Activated CD8-positive, alpha-beta T cell treated with anti-CD3 and anti-CD28 coated beads for 36 hours (primary cell): ENCODE data around the gene IL1RN. TPM values are rescaled to one million over a fixed set of nuclear protein-coding genes. Genes with fewer than 3 reads are reported as not detected.
A peak's percentile ranks its signal among the peaks of the same experiment; 100 is the strongest.

Experiments used
- ATAC-seq: fragments of 200-7000 bp; cut with Tn5 transposase; one replicate; pipeline ENCODE4 v1.10.0; 2021; ENCODE audit warnings: mild to moderate bottlenecking, moderate library complexity
- CTCF ChIA-PET: fragments of 350-600 bp; sonication (Branson Sonifier 250); formaldehyde crosslinking; loops from one replicate; lab custom pipeline; 2021; ENCODE audit warnings: antibody characterized with exemption; lab: Charles Lee
- POLR2A ChIA-PET: fragments of 350-600 bp; sonication (Branson Sonifier 250); formaldehyde crosslinking; loops from one replicate; lab custom pipeline; 2021; ENCODE audit warnings: antibody characterized with exemption; lab: Charles Lee
- DNase-seq: peaks from one replicate; pipeline ENCODE4 v3.0.0-alpha.2; 2020
- H3K27ac Mint-ChIP-seq: one replicate; pipeline ENCODE4 v1.8.0; 2021; ENCODE audit warnings: mild to moderate bottlenecking, mixed read lengths
- H3K27me3 Mint-ChIP-seq: one replicate; pipeline ENCODE4 v1.8.0; 2021; ENCODE audit warnings: mixed read lengths
- H3K36me3 Mint-ChIP-seq: one replicate; pipeline ENCODE4 v1.8.0; 2021; ENCODE audit warnings: low read depth, mixed read lengths
- H3K4me1 Mint-ChIP-seq: one replicate; pipeline ENCODE4 v1.8.0; 2021; ENCODE audit warnings: low read depth, mixed read lengths
- H3K4me3 Mint-ChIP-seq: one replicate; pipeline ENCODE4 v1.8.0; 2021; ENCODE audit warnings: mild to moderate bottlenecking, moderate library complexity, mixed read lengths
- H3K9me3 Mint-ChIP-seq: one replicate; pipeline ENCODE4 v1.8.0; 2021; ENCODE audit warnings: mixed read lengths
- CTCF ChIP-seq: fragments of 200-600 bp; IDR thresholded peaks from one replicate; pipeline ENCODE4 v1.8.0; 2022; ENCODE audit warnings: antibody characterized with exemption, mild to moderate bottlenecking
- intact Hi-C: fragments of 100-400 bp; cut with micrococcal nuclease; formaldehyde crosslinking; loops from one replicate; pipeline ENCODE4 v1.10.0; 2022
- total RNA-seq, 2 experiments: library from RNA; stranded (reverse); gene quantifications; one replicate each; pipeline ENCODE4 v1.2.3, GENCODE V29; 2021

Gene IL1RN
- total RNA-seq, 2 experiments from 2014 or later: 0.50 to 0.85 TPM

GRCh38 chr2:113173542-113174375 lies 46.4 kb downstream of the IL1RN start, which contains the start of gene PSD4:
Gene PSD4, plus strand, starts transcription at chr2:113173971. Its CDS starts 8,486 bp downstream, at chr2:113182457.
- DNase-seq: peak; percentile 95
- peaks cover 68% of the 10 kb centered on the region for H3K4me1 Mint-ChIP-seq
- POLR2A ChIA-PET: interaction anchor here (0.7 to 5.8 kb wide), 15 partner anchors 9 to 79 kb away, joined by 3 to 58 read pairs (median 5); no protein-coding TSS in a partner anchor
- peak; percentile 77 for ATAC-seq
- H3K36me3 Mint-ChIP-seq: peaks cover 80% of the 10 kb centered on the region
- H3K27ac Mint-ChIP-seq: peak within 1 kb of the TSS; percentile 98
- H3K4me3 Mint-ChIP-seq: peak within 1 kb of the TSS; percentile 84
- H3K9me3 Mint-ChIP-seq: peaks cover 10% of the 10 kb centered on the region
- CTCF ChIA-PET: interaction anchor here (1.1 to 8.3 kb wide), 11 partner anchors 10 to 216 kb away, joined by 3 to 127 read pairs (median 10); no protein-coding TSS in a partner anchor
- no peak for TF ChIP-seq CTCF
- no peaks in the 10 kb centered on the region for H3K27me3 Mint-ChIP-seq
- intact Hi-C loops: no loop called here

GRCh38 chr2:113174376-113174750 lies 47.0 kb downstream of the IL1RN start:
- Mint-ChIP-seq H3K9me3 (peaks cover 10% of the 10 kb centered on the region), H3K27ac (peak overlapping the region; percentile 98), H3K4me1 (peaks cover 69% of the 10 kb centered on the region), H3K36me3 (peaks cover 82% of the 10 kb centered on the region), H3K27me3 (no peaks in the 10 kb centered on the region), H3K4me3 (peak overlapping the region; percentile 84)
- ATAC-seq (peak; percentile 0), DNase-seq (peak; percentile 45)
- POLR2A ChIA-PET: interaction anchor here (0.7 to 5.8 kb wide), 16 partner anchors 10 to 195 kb away, joined by 3 to 58 read pairs (median 5); no protein-coding TSS in a partner anchor
- intact Hi-C loops: no loop called here
- CTCF ChIA-PET: interaction anchor here (0.6 to 8.3 kb wide), 16 partner anchors 10 to 216 kb away, joined by 3 to 127 read pairs (median 7); no protein-coding TSS in a partner anchor
- no peak for TF ChIP-seq CTCF

- H3K27ac Mint-ChIP-seq: peak overlapping the region; percentile 98
- no peak for TF ChIP-seq CTCF
These were observed 47.7 kb downstream of the IL1RN start for GRCh38 chr2:113175042-113175628.

GRCh38 chr2:113175736-113176695 lies 48.6 kb downstream of the IL1RN start:
- ChIA-PET CTCF (interaction anchor here (1.0 to 8.3 kb wide), 12 partner anchors 8 to 96 kb away, joined by 3 to 127 read pairs (median 9); no protein-coding TSS in a partner anchor), POLR2A (interaction anchor here (0.6 to 5.8 kb wide), 10 partner anchors 11 to 78 kb away, joined by 3 to 58 read pairs (median 6); no protein-coding TSS in a partner anchor)
- intact Hi-C loops: no loop called here
- peaks cover 78% of the 10 kb centered on the region for H3K4me1 Mint-ChIP-seq
- peak overlapping the region; percentile 98 for H3K27ac Mint-ChIP-seq
- peak overlapping the region; percentile 84 for H3K4me3 Mint-ChIP-seq
- ATAC-seq: peak; percentile 1
- no peaks in the 10 kb centered on the region for H3K27me3 Mint-ChIP-seq
- H3K9me3 Mint-ChIP-seq: peaks cover 5% of the 10 kb centered on the region
- peaks cover 92% of the 10 kb centered on the region for H3K36me3 Mint-ChIP-seq
- no peak for TF ChIP-seq CTCF
- DNase-seq: peak; percentile 79

More at GRCh38 chr2:113175042-113175628, 47.7 kb downstream of the IL1RN start:
- Mint-ChIP-seq H3K27me3 (no peaks in the 10 kb centered on the region), H3K4me3 (peak overlapping the region; percentile 84), H3K9me3 (peaks cover 7% of the 10 kb centered on the region), H3K4me1 (peaks cover 72% of the 10 kb centered on the region), H3K36me3 (peaks cover 85% of the 10 kb centered on the region)
- CTCF ChIA-PET: interaction anchor here (0.6 to 8.3 kb wide), 18 partner anchors 9 to 215 kb away, joined by 3 to 127 read pairs (median 7); no protein-coding TSS in a partner anchor
- intact Hi-C loops: no loop called here
- DNase-seq (peak; percentile 92), ATAC-seq (peak; percentile 46)
- POLR2A ChIA-PET: interaction anchor here (0.6 to 5.8 kb wide), 20 partner anchors 9 to 196 kb away, joined by 3 to 58 read pairs (median 5); no protein-coding TSS in a partner anchor
